ENCODE data around the gene PCF11. TPM values are rescaled to one million over a fixed set of nuclear protein-coding genes. Genes with fewer than 3 reads are reported as not detected.

Gene PCF11
- total and polyA plus RNA-seq, 2 of the 13 experiments (the other 11 are each of a cell fraction or from before 2014, with no cell fraction given), result 40.3 to 47.7 TPM

DNA sequence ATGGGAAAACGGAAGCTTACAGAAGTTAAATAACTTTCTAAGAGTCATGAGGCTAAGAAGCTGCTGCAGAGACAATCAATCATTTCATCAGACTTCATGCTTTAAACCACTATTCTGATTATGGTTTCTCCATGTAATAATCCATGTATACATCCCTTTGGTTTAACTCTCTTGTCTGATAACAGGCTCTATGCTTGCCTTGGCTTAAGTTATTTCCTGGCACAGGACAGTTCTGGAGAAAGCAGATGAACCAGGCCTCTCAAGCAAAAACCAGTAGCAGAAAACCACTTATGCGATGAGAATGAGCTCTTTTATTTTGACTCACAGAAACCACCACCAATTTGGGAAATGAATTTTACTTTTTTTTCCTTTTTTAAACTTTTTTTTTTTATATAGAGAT is 6.5 kb upstream of the PCF11 start:
- Histone ChIP-seq H3K27me3 (ENCODE audit: control insufficient read depth in 1 of 2, insufficient read depth in 2 of 2, low read length in 2 of 2) (peaks cover 0 to 11% of the 10 kb centered on the region in 2 experiments; a peak in 2 of 5 replicates), H3K9me3 (ENCODE audit: low read length) (no peaks in the 10 kb centered on the region), H3K9ac (ENCODE audit: insufficient read depth, low read depth, low read length) (no peak overlapping the region), H3K36me3 (replicated peaks in 1 of 2; ENCODE audit: control insufficient read depth in 1 of 2, insufficient read depth in 2 of 2, low read length in 2 of 2) (no peaks in the 10 kb centered on the region), H3K79me2 (ENCODE audit: insufficient read depth, low read length) (no peaks in the 10 kb centered on the region), H3K27ac (ENCODE audit: extremely low read length, insufficient read depth, low read length) (no peak overlapping the region), H3K4me1 (ENCODE audit: insufficient read depth, low read length) (peaks cover 3% of the 10 kb centered on the region), H3K4me3 (replicated peaks in 1 of 3; ENCODE audit: insufficient read depth in 1 of 3, low read depth in 2 of 3, low read length in 3 of 3) (no peak overlapping the region), H2AFZ (ENCODE audit: low read length) (no peak overlapping the region), H4K20me1 (ENCODE audit: insufficient read depth, low read length) (no peaks in the 10 kb centered on the region), H3K4me2 (ENCODE audit: low read depth, low read length) (no peak overlapping the region)
- FAIRE-seq, result no peak
- no peak for TF ChIP-seq MTF1 (CRISPR knock-in tag; IDR thresholded peaks at IDR 0.05)
- 85% methylated on average over 2 of the region's 2 CpGs for WGBS (ENCODE audit: low lambda C conversion rate)
- no peak for DNase-seq (ENCODE audit: low spot score)
- in situ Hi-C loops (cut with HindIII; ENCODE audit: extremely low pct_ligation_motif_present, low pct_unique_long_range_greater_than_20kb) (no loop called here), intact Hi-C loops (cut with micrococcal nuclease; ENCODE audit: unreplicated experiment) (no loop called here)
- no TSS peak for BruUV-seq (replicated peaks)
- ChIA-PET POLR2A (no interaction called here), CTCF (ENCODE audit: low intra/inter-chr PET ratio, low total read pairs) (no interaction called here)
- no peak for ATAC-seq

GRCh38 chr11:83151274-83151977 is 5.5 kb upstream of the PCF11 start:
- no peak for FAIRE-seq
- POLR2A ChIA-PET, result no interaction called here
- DNase-seq (ENCODE audit: low spot score), result no peak

More at GRCh38 chr11:83151274-83151977, 5.5 kb upstream of the PCF11 start:
- 19% methylated on average over 10 of the region's 10 CpGs for WGBS (ENCODE audit: low lambda C conversion rate)
- no peak overlapping the region for H3K9ac ChIP-seq (ENCODE audit: insufficient read depth, low read depth, low read length)
- CTCF ChIA-PET (ENCODE audit: low intra/inter-chr PET ratio, low total read pairs), result no interaction called here
- in situ Hi-C loops (cut with HindIII; ENCODE audit: extremely low pct_ligation_motif_present, low pct_unique_long_range_greater_than_20kb) (no loop called here), intact Hi-C loops (cut with micrococcal nuclease; ENCODE audit: unreplicated experiment) (no loop called here)
- no peaks in the 10 kb centered on the region for H3K9me3 ChIP-seq (ENCODE audit: low read length)
- H3K36me3 ChIP-seq (replicated peaks in 1 of 2; ENCODE audit: control insufficient read depth in 1 of 2, insufficient read depth in 2 of 2, low read length in 2 of 2), result no peaks in the 10 kb centered on the region
- no peak overlapping the region for H3K4me2 ChIP-seq (ENCODE audit: low read depth, low read length)
- ATAC-seq, result no peak
- H3K79me2 ChIP-seq (ENCODE audit: insufficient read depth, low read length), result no peaks in the 10 kb centered on the region
- H4K20me1 ChIP-seq (ENCODE audit: insufficient read depth, low read length), result no peaks in the 10 kb centered on the region
- no peak overlapping the region for H3K4me3 ChIP-seq (replicated peaks in 1 of 3; ENCODE audit: insufficient read depth in 1 of 3, low read depth in 2 of 3, low read length in 3 of 3)
- H3K27ac ChIP-seq (ENCODE audit: extremely low read length, insufficient read depth, low read length), result no peak overlapping the region
- peaks cover 7% of the 10 kb centered on the region for H3K4me1 ChIP-seq (ENCODE audit: insufficient read depth, low read length)
- H3K27me3 ChIP-seq (ENCODE audit: control insufficient read depth in 1 of 2, insufficient read depth in 2 of 2, low read length in 2 of 2), result peaks cover 0 to 11% of the 10 kb centered on the region in 2 experiments; a peak in 2 of 5 replicates
- no peak for TF ChIP-seq SAP130 (CRISPR knock-in tag; IDR thresholded peaks at IDR 0.05; ENCODE audit: low read depth)
- TF ChIP-seq FOSL2 (CRISPR knock-in tag; IDR thresholded peaks at IDR 0.05), result 0 out of 2 replicates have a peak, but pooled peaks have one; percentile 15
- BruUV-seq (replicated peaks), result no TSS peak
- H2AFZ ChIP-seq (ENCODE audit: low read length), result no peak overlapping the region
